HEK293 (cell line): Measurements from ENCODE around the gene TCF7.

Experiments
- FEZF1 ChIP-seq: fragments of 450-650 bp; formaldehyde crosslinking; IDR thresholded peaks from 2 replicates; pipeline ENCODE4 v1.5.1; 2016; ENCODE audit warnings: missing biosample characterization, missing genetic modification characterization
- GLI2 ChIP-seq: fragments of 450-650 bp; formaldehyde crosslinking; IDR thresholded peaks from 2 replicates; pipeline ENCODE4; 2017; ENCODE audit warnings: missing biosample characterization, missing genetic modification characterization, low read depth, borderline replicate concordance
- GLI4 ChIP-seq: fragments of 450-650 bp; formaldehyde crosslinking; IDR thresholded peaks from 2 replicates; pipeline ENCODE4 v1.5.1; 2016; ENCODE audit warnings: missing biosample characterization, missing genetic modification characterization
- GLIS2 ChIP-seq: fragments of 450-650 bp; formaldehyde crosslinking; IDR thresholded peaks from 2 replicates; pipeline ENCODE4 v1.5.1; 2016; ENCODE audit warnings: missing biosample characterization, missing genetic modification characterization
- IKZF3 ChIP-seq: fragments of 450-650 bp; IDR thresholded peaks from 2 replicates; pipeline ENCODE4 v1.5.0; 2018; ENCODE audit warnings: missing biosample characterization, mild to moderate bottlenecking, missing genetic modification characterization, moderate library complexity
- INSM2 ChIP-seq: fragments of 450-650 bp; formaldehyde crosslinking; IDR thresholded peaks from 2 replicates; pipeline ENCODE4 v1.5.1; 2016; ENCODE audit warnings: missing biosample characterization, missing genetic modification characterization
- KLF8 ChIP-seq: fragments of 450-650 bp; formaldehyde crosslinking; IDR thresholded peaks from 2 replicates; pipeline ENCODE4 v1.5.1; 2016; ENCODE audit warnings: missing biosample characterization, missing genetic modification characterization
- OSR2 ChIP-seq: fragments of 450-650 bp; formaldehyde crosslinking; IDR thresholded peaks from 2 replicates; pipeline ENCODE4 v1.5.1; 2016; ENCODE audit warnings: missing biosample characterization, missing genetic modification characterization
- PRDM4 ChIP-seq: fragments of 450-650 bp; formaldehyde crosslinking; IDR thresholded peaks from 2 replicates; pipeline ENCODE4 v1.5.1; 2017; ENCODE audit warnings: missing biosample characterization, missing genetic modification characterization
- SCRT1 ChIP-seq: fragments of 450-650 bp; formaldehyde crosslinking; IDR thresholded peaks from 2 replicates; pipeline ENCODE4 v1.5.1; 2016; ENCODE audit warnings: missing biosample characterization, missing genetic modification characterization, borderline replicate concordance
- TCF7L2 ChIP-seq: IDR thresholded peaks from 2 replicates; pipeline ENCODE4 v1.6.1; 2011; ENCODE audit warnings: low read depth, mild to moderate bottlenecking, inconsistent platforms, low read length, moderate library complexity, borderline replicate concordance
- WT1 ChIP-seq: fragments of 450-650 bp; formaldehyde crosslinking; IDR thresholded peaks from 2 replicates; pipeline ENCODE4 v1.5.1; 2016; ENCODE audit warnings: missing biosample characterization, missing genetic modification characterization
- ZBTB17 ChIP-seq: fragments of 450-650 bp; formaldehyde crosslinking; IDR thresholded peaks from 2 replicates; pipeline ENCODE4 v1.5.1; 2016; ENCODE audit warnings: missing biosample characterization, missing genetic modification characterization
- ZBTB20 ChIP-seq: fragments of 450-650 bp; formaldehyde crosslinking; IDR thresholded peaks from 2 replicates; pipeline ENCODE4 v1.5.1; 2016; ENCODE audit warnings: missing biosample characterization, missing genetic modification characterization
- ZFP41 ChIP-seq: fragments of 450-650 bp; formaldehyde crosslinking; IDR thresholded peaks from 2 replicates; pipeline ENCODE4 v1.5.1; 2016; ENCODE audit warnings: missing biosample characterization, missing genetic modification characterization, borderline replicate concordance
- ZIC2 ChIP-seq: fragments of 450-650 bp; formaldehyde crosslinking; IDR thresholded peaks from 2 replicates; pipeline ENCODE4 v1.5.1; 2016; ENCODE audit warnings: missing biosample characterization, missing genetic modification characterization
- ZNF10 ChIP-seq: fragments of 450-650 bp; formaldehyde crosslinking; IDR thresholded peaks from 2 replicates; pipeline ENCODE4 v1.5.1; 2017; ENCODE audit warnings: missing biosample characterization, missing genetic modification characterization
- ZNF114 ChIP-seq: fragments of 450-650 bp; formaldehyde crosslinking; IDR thresholded peaks from 2 replicates; pipeline ENCODE4 v1.5.0; 2017; ENCODE audit warnings: missing biosample characterization, missing genetic modification characterization
- ZNF132 ChIP-seq: fragments of 450-650 bp; formaldehyde crosslinking; IDR thresholded peaks from 2 replicates; pipeline ENCODE4 v1.5.1; 2017; ENCODE audit warnings: missing biosample characterization, missing genetic modification characterization, borderline replicate concordance
- ZNF138 ChIP-seq: fragments of 450-650 bp; formaldehyde crosslinking; IDR thresholded peaks from 2 replicates; pipeline ENCODE4 v1.5.1; 2016; ENCODE audit warnings: missing biosample characterization, missing genetic modification characterization, borderline replicate concordance
- ZNF175 ChIP-seq: fragments of 450-650 bp; formaldehyde crosslinking; IDR thresholded peaks from 2 replicates; pipeline ENCODE4 v1.5.1; 2016; ENCODE audit warnings: missing biosample characterization, missing genetic modification characterization
- ZNF19 ChIP-seq: fragments of 450-650 bp; formaldehyde crosslinking; IDR thresholded peaks from 2 replicates; pipeline ENCODE4; 2016; ENCODE audit warnings: missing biosample characterization, missing genetic modification characterization, low read depth
- ZNF211 ChIP-seq: fragments of 450-650 bp; formaldehyde crosslinking; IDR thresholded peaks from 2 replicates; pipeline ENCODE4 v1.5.1; 2016; ENCODE audit warnings: low read depth, missing biosample characterization, missing genetic modification characterization
- ZNF274 ChIP-seq, 2 experiments: fragments of 200-500 bp in 1 of 2; fragments of 450-650 bp in 1 of 2; sonication (Bioruptor generic) in 1 of 2; formaldehyde crosslinking in 1 of 2; IDR thresholded peaks; 2 replicates each; pipeline versions ENCODE4 v1.5.1 to v1.6.1; 2014 to 2016; ENCODE audit warnings: borderline replicate concordance in 1 of 2, inconsistent platforms in 1 of 2, low read length in 1 of 2, missing biosample characterization in 1 of 2, missing genetic modification characterization in 1 of 2
- ZNF324 ChIP-seq: fragments of 450-650 bp; formaldehyde crosslinking; IDR thresholded peaks from 2 replicates; pipeline ENCODE4 v1.5.1; 2016; ENCODE audit warnings: missing biosample characterization, missing genetic modification characterization
- ZNF530 ChIP-seq: fragments of 450-650 bp; formaldehyde crosslinking; IDR thresholded peaks from 2 replicates; pipeline ENCODE4 v1.5.1; 2016; ENCODE audit warnings: low read depth, missing biosample characterization, missing genetic modification characterization
- ZNF544 ChIP-seq: fragments of 450-650 bp; formaldehyde crosslinking; IDR thresholded peaks from 2 replicates; pipeline ENCODE4 v1.5.0; 2017; ENCODE audit warnings: missing biosample characterization, missing genetic modification characterization
- ZNF548 ChIP-seq: fragments of 450-650 bp; formaldehyde crosslinking; IDR thresholded peaks from 2 replicates; pipeline ENCODE4 v1.5.1; 2016; ENCODE audit warnings: missing biosample characterization, missing genetic modification characterization
- ZNF555 ChIP-seq: fragments of 450-650 bp; formaldehyde crosslinking; conservative IDR thresholded peaks from 2 replicates; pipeline ENCODE4 v1.5.1; 2017; ENCODE audit warnings: missing biosample characterization, mild to moderate bottlenecking, missing genetic modification characterization, inconsistent platforms
- ZNF571 ChIP-seq: fragments of 450-650 bp; formaldehyde crosslinking; IDR thresholded peaks from 2 replicates; pipeline ENCODE4 v1.5.0; 2017; ENCODE audit warnings: missing biosample characterization, missing genetic modification characterization
- ZNF701 ChIP-seq: fragments of 450-650 bp; formaldehyde crosslinking; IDR thresholded peaks from 2 replicates; pipeline ENCODE4 v1.5.1; 2016; ENCODE audit warnings: missing biosample characterization, missing genetic modification characterization
- TF ChIP-seq, protein P1 (sequence below): fragments of 450-650 bp; formaldehyde crosslinking; IDR thresholded peaks from 2 replicates; pipeline ENCODE4 v1.5.1; 2017; ENCODE audit warnings: missing biosample characterization, missing genetic modification characterization
- TF ChIP-seq, protein P2 (sequence below): fragments of 450-650 bp; formaldehyde crosslinking; IDR thresholded peaks from 2 replicates; pipeline ENCODE4 v1.5.1; 2017; ENCODE audit warnings: missing biosample characterization, mild to moderate bottlenecking, missing genetic modification characterization, moderate library complexity
- TF ChIP-seq, protein P3 (sequence below): fragments of 450-650 bp; formaldehyde crosslinking; IDR thresholded peaks from 2 replicates; pipeline ENCODE4 v1.5.1; 2016; ENCODE audit warnings: missing biosample characterization, missing genetic modification characterization

Gene TCF7

GRCh38 chr5:134148316-134148715 lies 33.8 kb downstream of the TCF7 start (continued):
- TF ChIP-seq ZNF132 (no peak), KLF8 (tag by site-specific recombination) (no peak), ZNF114 (tag by site-specific recombination) (no peak), GLI4 (no peak), FEZF1 (0 out of 2 replicates have a peak, but pooled peaks have one; percentile 24), ZBTB20 (tag by site-specific recombination) (no peak), ZNF324 (tag by site-specific recombination) (no peak), ZNF211 (no peak), TCF7L2 (no peak), PRDM4 (tag by site-specific recombination) (no peak), GLIS2 (tag by site-specific recombination) (no peak), ZNF530 (tag by site-specific recombination) (no peak), OSR2 (tag by site-specific recombination) (0 out of 2 replicates have a peak, but pooled peaks have one; percentile 17), ZIC2 (tag by site-specific recombination) (no peak), ZNF701 (tag by site-specific recombination) (no peak), ZNF555 (tag by site-specific recombination) (no peak), ZNF175 (tag by site-specific recombination) (no peak), ZBTB17 (tag by site-specific recombination) (0 out of 2 replicates have a peak, but pooled peaks have one; percentile 18), ZFP41 (tag by site-specific recombination) (no peak), GLI2 (no peak), ZNF571 (tag by site-specific recombination) (no peak), ZNF19 (tag by site-specific recombination) (no peak), ZNF138 (no peak), ZNF548 (tag by site-specific recombination) (no peak), ZNF10 (tag by site-specific recombination) (no peak), ZNF274 (IDR thresholded peaks at IDR 0.05; ENCODE audit: low read length) (no peak), ZNF274 (tag by site-specific recombination; IDR thresholded peaks at IDR 0.05; ENCODE audit: borderline replicate concordance) (no peak), IKZF3 (no peak), WT1 (tag by site-specific recombination) (peak; percentile 90), ZNF544 (tag by site-specific recombination) (no peak), SCRT1 (tag by site-specific recombination) (peak; percentile 92; the same call in 1 of the 2 replicates), INSM2 (tag by site-specific recombination) (0 out of 2 replicates have a peak, but pooled peaks have one; percentile 22)
- TF ChIP-seq, protein P1, sequence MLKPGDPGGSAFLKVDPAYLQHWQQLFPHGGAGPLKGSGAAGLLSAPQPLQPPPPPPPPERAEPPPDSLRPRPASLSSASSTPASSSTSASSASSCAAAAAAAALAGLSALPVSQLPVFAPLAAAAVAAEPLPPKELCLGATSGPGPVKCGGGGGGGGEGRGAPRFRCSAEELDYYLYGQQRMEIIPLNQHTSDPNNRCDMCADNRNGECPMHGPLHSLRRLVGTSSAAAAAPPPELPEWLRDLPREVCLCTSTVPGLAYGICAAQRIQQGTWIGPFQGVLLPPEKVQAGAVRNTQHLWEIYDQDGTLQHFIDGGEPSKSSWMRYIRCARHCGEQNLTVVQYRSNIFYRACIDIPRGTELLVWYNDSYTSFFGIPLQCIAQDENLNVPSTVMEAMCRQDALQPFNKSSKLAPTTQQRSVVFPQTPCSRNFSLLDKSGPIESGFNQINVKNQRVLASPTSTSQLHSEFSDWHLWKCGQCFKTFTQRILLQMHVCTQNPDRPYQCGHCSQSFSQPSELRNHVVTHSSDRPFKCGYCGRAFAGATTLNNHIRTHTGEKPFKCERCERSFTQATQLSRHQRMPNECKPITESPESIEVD (tag by site-specific recombination): peak; percentile 43; the same call in 1 of the 2 replicates
- TF ChIP-seq, protein P2, sequence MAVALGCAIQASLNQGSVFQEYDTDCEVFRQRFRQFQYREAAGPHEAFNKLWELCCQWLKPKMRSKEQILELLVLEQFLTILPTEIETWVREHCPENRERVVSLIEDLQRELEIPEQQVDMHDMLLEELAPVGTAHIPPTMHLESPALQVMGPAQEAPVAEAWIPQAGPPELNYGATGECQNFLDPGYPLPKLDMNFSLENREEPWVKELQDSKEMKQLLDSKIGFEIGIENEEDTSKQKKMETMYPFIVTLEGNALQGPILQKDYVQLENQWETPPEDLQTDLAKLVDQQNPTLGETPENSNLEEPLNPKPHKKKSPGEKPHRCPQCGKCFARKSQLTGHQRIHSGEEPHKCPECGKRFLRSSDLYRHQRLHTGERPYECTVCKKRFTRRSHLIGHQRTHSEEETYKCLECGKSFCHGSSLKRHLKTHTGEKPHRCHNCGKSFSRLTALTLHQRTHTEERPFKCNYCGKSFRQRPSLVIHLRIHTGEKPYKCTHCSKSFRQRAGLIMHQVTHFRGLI (tag by site-specific recombination): no peak
- TF ChIP-seq, protein P3, sequence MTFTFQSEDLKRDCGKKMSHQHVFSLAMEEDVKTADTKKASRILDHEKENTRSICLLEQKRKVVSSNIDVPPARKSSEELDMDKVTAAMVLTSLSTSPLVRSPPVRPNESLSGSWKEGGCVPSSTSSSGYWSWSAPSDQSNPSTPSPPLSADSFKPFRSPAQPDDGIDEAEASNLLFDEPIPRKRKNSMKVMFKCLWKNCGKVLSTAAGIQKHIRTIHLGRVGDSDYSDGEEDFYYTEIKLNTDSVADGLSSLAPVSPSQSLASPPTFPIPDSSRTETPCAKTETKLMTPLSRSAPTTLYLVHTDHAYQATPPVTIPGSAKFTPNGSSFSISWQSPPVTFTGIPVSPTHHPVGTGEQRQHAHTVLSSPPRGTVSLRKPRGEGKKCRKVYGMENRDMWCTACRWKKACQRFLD (tag by site-specific recombination): no peak
